HG03039 (cell line): ENCODE data around the gene SEPTIN14.
"Not testable (repeated sequence)": the region's sequence is repeated elsewhere in the genome, so short reads cannot be mapped to it uniquely, and the experiment has no call there.

Experiments
- ATAC-seq: cut with Tn5 transposase; IDR thresholded peaks from one replicate; pipeline ENCODE4 v1.9.1; 2021; ENCODE audit warnings: mild to moderate bottlenecking, moderate library complexity; ENCODE audit not compliant: unreplicated experiment

The SEPTIN14 gene

GRCh38 chr7:55862652-55863051 lies at the start of gene SEPTIN14:
Gene SEPTIN14 (minus strand): TSS chr7:55862752. CDS start chr7:55861996, 756 bp downstream.
- not testable (repeated sequence) for ATAC-seq

GRCh38 chr7:55903985-55904759 lies 41.6 kb upstream of the SEPTIN14 start:
- ATAC-seq, result peak; percentile 87

GRCh38 chr7:55901059-55901458 lies 38.5 kb upstream of the SEPTIN14 start:
- ATAC-seq, result not testable (repeated sequence)

- no peak for ATAC-seq
Measured at GRCh38 chr7:55898287-55898686, 35.7 kb upstream of the SEPTIN14 start.

- no peak for ATAC-seq
Measured at GRCh38 chr7:55895021-55895420, 32.5 kb upstream of the SEPTIN14 start.

GRCh38 chr7:55893940-55894339 lies 31.4 kb upstream of the SEPTIN14 start:
- no peak for ATAC-seq

- not testable (repeated sequence) for ATAC-seq
Measured at GRCh38 chr7:55888378-55888777, 25.8 kb upstream of the SEPTIN14 start.

- no peak for ATAC-seq
Measured at GRCh38 chr7:55887821-55888247, 25.3 kb upstream of the SEPTIN14 start.

GRCh38 chr7:55884321-55884720 lies 21.8 kb upstream of the SEPTIN14 start:
- ATAC-seq, result no peak

GRCh38 chr7:55878691-55879090 lies 16.1 kb upstream of the SEPTIN14 start:
- no peak for ATAC-seq

GRCh38 chr7:55877308-55877707 lies 14.8 kb upstream of the SEPTIN14 start:
- ATAC-seq, result no peak

GRCh38 chr7:55873765-55874164 lies 11.2 kb upstream of the SEPTIN14 start:
- no peak for ATAC-seq

GRCh38 chr7:55871932-55872485 lies 9.5 kb upstream of the SEPTIN14 start:
- ATAC-seq, result no peak

- not testable (repeated sequence) for ATAC-seq
Measured at GRCh38 chr7:55868989-55869388, 6.4 kb upstream of the SEPTIN14 start.

GRCh38 chr7:55845164-55845563 lies 17.4 kb downstream of the SEPTIN14 start:
- ATAC-seq, result not testable (repeated sequence)

GRCh38 chr7:55838595-55838994 lies 24.0 kb downstream of the SEPTIN14 start:
- no peak for ATAC-seq

- ATAC-seq, result no peak
Measured at GRCh38 chr7:55827577-55827976, 35.0 kb downstream of the SEPTIN14 start.

GRCh38 chr7:55818686-55819085 lies 43.9 kb downstream of the SEPTIN14 start:
- no peak for ATAC-seq

GRCh38 chr7:55797260-55797659 lies 65.3 kb downstream of the SEPTIN14 start:
- not testable (repeated sequence) for ATAC-seq

GRCh38 chr7:55794527-55794926 lies 68.0 kb downstream of the SEPTIN14 start:
- no peak for ATAC-seq

- ATAC-seq, result no peak
Measured at GRCh38 chr7:55792048-55792447, 70.5 kb downstream of the SEPTIN14 start.

GRCh38 chr7:55787796-55788195 lies 74.8 kb downstream of the SEPTIN14 start:
- ATAC-seq, result no peak
